Activated CD8-positive, alpha-beta memory T cell treated with anti-CD3 and anti-CD28 coated beads, Interleukin-2, amount 50 U/mL, for 4 hours (primary cell): ENCODE data around the gene P2RX6.
"Not testable (repeated sequence)": the region's sequence is repeated elsewhere in the genome, so short reads cannot be mapped to it uniquely, and the experiment has no call there.

ENCODE experiments used
- DNase-seq: peaks from one replicate; pipeline ENCODE4 v3.0.0-alpha.2; 2020

The P2RX6 gene

DNA sequence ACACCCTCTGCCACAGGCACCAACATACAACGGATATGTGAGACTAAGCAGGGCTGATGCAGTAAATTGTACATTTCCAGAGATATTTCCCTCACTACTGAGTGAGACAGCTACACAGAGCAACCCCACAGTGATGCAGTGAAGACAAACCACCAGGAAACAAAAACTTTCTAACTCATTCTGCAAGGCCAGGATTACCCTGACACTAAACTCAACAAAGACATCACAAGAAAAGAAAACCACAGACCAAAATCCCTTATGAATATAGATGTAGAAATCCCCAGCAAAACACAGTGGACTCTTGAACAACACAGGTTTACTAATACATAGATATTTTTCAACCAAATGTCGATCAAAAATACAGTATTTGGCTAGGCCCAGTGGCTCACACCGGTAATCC is 18.9 kb downstream of the P2RX6 start:
- DNase-seq: no peak

DNA sequence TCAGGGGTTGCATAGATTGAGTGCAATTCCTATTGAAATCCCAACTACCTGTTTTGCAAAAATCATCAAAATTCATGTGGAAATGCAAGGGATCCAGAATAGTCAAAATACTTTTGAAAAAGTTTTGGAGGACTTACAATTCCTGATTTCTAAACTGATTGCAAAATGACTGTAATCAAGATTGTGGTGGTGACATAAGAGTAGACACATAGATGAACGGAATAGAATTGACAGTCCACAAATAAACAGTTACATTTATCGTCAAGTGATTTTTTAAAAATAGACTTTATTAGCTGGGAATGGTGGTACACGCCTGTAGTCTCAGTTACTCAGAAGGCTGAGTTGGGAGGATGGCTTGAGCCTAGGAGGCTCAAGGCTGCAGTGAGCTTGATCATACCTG is 20.0 kb downstream of the P2RX6 start:
- DNase-seq: no peak

GRCh38 chr22:21038405-21038804 is 23.4 kb downstream of the P2RX6 start:
- no peak for DNase-seq

GRCh38 chr22:21039158-21039557 is 24.2 kb downstream of the P2RX6 start:
- DNase-seq: not testable (repeated sequence)

GRCh38 chr22:21041937-21042336 is 27.0 kb downstream of the P2RX6 start:
- no peak for DNase-seq

DNA sequence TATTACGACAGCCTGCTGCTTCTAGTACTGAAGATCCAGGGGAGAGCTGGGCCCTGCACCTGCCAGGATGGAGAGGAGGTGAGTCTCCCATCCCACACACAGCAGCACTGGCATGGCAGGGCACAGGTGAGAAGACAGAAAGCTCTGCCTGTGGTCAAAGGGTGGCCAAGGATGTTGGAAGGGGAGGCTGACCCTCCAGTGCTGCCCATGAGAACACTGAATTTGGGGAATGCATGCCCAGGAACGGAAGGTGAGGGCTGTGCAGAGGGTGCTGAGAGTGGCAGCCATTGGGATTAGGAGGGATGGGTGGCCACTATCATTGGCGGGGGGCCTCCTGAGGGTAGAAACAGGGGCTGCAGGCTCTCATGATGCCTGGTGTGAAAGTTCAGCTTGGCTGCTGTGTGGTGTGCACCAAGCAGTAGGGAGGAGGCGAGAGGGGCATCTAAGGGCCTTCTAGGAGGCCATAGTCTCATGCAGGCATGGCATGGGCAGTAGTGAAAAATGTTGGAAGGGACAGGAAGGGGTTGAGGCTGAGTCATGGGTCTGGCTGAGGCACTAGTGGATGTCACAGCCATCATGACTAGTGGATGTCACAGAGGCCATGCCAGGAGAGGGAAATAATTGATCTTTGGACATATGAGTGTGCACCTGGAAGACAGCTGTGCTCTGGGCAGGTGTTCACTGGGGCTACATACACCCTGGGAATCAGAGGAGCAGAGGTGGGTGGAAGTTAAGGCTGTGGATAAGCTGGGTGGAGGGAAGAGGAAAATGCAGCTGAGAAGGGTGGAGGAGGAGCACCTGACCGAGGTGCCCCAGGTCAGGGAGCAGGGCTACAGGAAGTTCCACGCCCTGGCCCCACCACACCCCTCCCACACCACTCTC is 28.3 kb downstream of the P2RX6 start:
- no peak for DNase-seq

DNA sequence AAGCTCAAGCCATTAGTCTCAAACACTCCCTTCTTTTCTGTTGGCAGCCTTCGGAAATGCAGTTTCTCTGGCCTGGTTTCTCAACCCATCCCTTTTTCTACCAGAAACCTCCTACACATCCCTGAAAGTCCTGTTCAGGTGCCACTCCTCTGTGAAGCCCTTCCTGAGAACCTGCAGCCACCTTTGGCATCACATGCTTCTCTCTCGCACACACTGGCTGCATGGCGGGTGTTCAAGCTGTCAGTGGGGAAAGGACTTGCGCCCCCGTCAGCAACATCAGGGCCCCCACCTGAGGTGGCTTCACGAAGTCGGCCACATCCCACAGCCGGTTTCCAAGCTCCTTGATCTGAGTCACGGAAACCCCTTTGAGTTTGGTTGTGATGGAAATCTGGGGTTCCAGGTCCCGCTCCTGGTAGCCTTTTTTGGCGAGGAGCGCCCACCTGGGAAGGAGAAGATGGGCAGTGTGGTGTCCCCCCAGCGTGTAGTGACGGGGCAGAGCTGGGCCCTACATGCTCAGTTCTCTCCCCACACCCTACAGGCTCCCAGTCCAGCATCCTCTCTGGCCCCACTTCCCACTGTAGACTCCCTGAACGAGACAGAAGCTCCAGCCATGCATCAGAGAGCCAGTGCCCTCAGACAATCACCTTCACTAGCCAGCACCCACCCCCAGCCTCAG is 29.0 kb downstream of the P2RX6 start:
- DNase-seq: no peak

DNA sequence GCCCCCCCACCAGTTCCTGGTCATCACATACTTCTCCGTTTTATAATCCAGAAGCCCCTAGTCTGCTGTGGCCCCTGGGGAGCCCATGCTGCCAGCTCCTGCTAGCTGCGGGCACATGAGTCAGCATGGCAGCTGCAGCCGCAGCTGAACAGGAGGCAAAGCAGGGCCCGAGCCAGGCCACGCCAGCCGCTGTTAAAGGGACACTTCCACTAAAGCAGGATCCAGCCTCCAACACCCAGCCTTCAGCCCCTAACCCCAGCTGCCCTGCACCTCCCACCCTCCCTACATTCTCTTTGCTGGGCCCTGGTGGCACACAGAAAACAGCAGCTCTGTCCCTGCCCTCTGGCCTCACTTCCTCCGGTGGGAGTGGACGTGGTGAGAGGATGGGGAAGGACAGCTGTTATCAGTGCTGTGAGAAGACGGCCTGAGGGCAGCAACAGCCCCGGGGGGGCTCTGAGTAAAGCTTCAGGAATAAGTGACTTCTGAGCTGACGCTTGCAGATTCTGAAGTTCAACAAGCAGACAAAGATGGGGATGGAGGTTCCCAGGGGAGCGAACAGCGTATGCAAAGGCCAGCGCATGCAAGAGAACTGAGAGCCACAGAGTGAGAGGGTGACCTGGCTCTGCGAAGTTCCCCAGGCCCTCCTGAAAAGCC is 30.1 kb downstream of the P2RX6 start:
- DNase-seq: no peak

GRCh38 chr22:21045585-21046294 is 30.8 kb downstream of the P2RX6 start, which contains the start of gene LRRC74B:
TSS of gene LRRC74B (plus strand) at chr22:21045946. CDS start at chr22:21045987, 41 bp downstream.
- peak; percentile 63 for DNase-seq

GRCh38 chr22:21047035-21047661 is 32.2 kb downstream of the P2RX6 start:
- DNase-seq: no peak

DNA sequence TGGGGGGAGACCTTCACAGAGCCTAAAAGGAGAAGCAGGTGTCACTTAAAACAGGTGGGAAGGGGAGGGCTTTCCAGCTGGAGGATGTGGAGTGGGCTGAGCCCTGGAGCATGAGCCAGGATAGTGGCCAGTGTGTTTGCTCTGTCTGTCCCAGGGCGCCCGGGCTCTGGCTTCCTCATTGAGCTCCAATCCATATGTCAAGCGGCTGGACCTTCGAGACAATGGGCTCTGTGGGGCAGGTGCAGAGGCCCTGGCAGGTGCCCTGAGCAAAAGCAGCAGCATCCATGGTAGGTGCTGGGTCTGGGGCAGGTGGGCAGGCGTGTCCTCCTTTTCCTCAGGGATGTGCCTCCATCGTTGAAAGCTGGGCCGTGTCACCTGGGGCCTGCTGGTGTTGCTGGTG is 32.8 kb downstream of the P2RX6 start:
- no peak for DNase-seq

DNA sequence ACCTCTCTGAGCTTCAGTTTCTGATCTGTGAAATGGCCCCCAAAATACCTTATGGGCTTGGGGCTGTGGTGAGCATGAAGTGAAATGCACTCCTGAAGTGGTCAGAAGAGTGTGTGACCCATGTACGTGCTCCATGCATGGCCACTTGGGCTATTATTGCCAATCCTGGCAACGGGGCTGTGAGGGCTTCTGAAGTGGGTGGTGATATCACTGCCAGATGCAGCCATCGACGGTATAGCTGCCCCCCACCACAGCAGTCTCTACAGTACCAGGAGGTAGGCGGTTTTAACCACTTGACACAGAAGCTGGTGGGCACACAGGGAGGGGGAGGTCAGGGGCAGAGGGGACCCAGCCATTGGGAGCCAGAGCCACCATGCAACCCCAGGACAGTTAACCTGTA is 33.5 kb downstream of the P2RX6 start:
- DNase-seq: not testable (repeated sequence)

DNA sequence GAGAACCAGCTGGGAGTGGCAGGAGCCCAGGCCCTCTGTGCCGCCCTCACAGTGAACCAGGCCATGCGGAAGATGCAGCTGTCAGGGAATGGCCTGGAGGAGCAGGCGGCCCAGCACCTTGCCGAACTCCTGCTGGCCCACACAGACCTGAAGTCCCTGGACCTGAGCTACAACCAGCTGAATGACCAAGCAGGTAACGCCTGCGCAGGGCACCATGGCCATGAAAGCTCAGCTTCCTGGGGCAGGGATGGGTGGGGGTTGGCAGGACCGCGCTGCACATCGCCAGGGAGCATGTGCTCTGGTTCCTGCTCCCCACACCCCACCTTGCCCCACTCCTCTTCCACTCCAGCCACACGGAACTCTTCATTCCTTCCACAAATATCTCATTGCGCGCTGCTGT is 34.0 kb downstream of the P2RX6 start:
- DNase-seq: not testable (repeated sequence)

- DNase-seq: no peak
Measured at GRCh38 chr22:21051145-21051830, 36.3 kb downstream of the P2RX6 start.

GRCh38 chr22:21051831-21052400 is 37.0 kb downstream of the P2RX6 start:
- DNase-seq: no peak

DNA sequence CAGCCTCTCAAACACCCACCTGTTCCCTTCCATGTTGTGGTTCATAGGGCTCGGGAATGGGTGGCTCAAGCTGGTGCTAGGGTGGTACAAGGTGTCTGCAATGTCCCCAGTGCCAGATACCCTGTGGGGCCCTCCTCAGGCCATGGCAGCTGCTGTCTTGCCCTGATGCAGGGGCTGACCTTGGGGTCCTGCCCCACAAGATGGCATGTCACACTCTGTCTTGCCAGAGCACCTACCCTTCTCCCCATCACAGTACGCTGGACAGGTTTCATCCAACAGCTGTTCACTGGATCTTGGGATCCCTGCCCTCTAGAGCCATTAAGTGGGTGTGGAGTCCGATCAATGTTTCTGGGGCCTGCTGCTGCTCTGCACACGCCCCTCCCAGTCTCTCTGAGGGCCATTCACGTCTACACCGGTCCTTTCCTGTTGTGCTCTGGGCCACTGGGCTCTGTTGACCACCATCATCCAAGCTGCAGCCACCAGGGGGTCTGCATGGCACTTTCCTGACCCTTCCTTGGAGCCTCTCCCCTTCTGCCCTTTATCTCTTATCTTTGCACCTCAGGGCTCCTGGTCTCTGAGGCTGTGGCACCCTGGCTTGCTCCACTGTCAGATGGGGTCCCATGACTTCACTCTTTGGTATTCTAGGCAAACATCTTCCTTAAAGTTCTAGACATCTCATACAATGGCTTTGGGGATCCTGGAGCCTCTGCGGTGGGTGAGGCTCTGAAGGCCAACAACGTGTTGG is 37.9 kb downstream of the P2RX6 start:
- no peak for DNase-seq

GRCh38 chr22:21054046-21054713 is 39.2 kb downstream of the P2RX6 start:
- no peak for DNase-seq

- no peak for DNase-seq
Measured at GRCh38 chr22:21054714-21055563, 40.0 kb downstream of the P2RX6 start.

DNA sequence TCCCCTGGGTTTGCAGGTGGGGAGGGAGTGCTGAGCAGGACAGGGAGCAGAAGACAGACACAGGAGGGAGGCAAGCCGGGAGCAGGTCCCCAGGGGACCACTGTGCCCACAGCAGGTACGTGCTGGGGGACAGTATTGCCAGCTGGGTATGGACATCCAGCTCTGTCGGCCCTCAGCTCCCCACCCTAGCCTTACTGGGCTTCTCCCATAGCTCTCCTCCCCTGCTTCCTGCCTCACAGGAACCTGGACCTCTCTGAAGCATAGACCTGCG is 40.5 kb downstream of the P2RX6 start:
- no peak for DNase-seq
